ENCODE measurements around the gene SDK1.

DNA sequence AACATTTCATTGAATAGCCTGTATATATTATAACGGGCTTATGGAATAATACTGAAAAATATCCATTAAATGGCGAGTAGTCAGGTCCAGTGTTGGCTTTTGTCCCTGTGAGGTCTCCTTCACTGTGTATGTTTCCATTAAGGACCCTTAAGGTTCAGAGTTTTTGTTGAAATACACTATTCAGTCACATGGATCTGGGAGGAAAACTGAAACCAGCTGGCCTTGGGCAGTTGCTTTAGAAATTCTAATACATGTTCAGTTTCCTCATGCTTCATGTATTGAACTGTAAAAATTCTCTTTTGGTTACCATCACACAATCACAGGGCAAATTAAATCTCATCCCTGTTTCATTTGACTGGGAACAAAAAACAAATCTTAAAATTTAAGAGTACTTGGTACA, 447.3 kb downstream of the SDK1 start:
- TF ChIP-seq, protein P1, sequence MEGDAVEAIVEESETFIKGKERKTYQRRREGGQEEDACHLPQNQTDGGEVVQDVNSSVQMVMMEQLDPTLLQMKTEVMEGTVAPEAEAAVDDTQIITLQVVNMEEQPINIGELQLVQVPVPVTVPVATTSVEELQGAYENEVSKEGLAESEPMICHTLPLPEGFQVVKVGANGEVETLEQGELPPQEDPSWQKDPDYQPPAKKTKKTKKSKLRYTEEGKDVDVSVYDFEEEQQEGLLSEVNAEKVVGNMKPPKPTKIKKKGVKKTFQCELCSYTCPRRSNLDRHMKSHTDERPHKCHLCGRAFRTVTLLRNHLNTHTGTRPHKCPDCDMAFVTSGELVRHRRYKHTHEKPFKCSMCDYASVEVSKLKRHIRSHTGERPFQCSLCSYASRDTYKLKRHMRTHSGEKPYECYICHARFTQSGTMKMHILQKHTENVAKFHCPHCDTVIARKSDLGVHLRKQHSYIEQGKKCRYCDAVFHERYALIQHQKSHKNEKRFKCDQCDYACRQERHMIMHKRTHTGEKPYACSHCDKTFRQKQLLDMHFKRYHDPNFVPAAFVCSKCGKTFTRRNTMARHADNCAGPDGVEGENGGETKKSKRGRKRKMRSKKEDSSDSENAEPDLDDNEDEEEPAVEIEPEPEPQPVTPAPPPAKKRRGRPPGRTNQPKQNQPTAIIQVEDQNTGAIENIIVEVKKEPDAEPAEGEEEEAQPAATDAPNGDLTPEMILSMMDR (IDR thresholded peaks at IDR 0.05), result no peak
- TF ChIP-seq POLR2AphosphoS5 (IDR thresholded peaks at IDR 0.05), result no peak
